Motor neuron (in vitro differentiated cells): ENCODE measurements around the gene TRIM16. TPM values are rescaled to one million over a fixed set of nuclear protein-coding genes. Genes with fewer than 3 reads are reported as not detected.
A peak's percentile ranks its signal among the peaks of the same experiment; 100 is the strongest.
"Not testable (repeated sequence)": the region's sequence is repeated elsewhere in the genome, so short reads cannot be mapped to it uniquely, and the experiment has no call there.

Experiments used
- ATAC-seq, 8 experiments: fragments of 200-7000 bp; cut with Tn5 transposase; replicated peaks in 6 of 8; 2 replicates each; pipeline ENCODE4 v1.8.0; 2021; ENCODE audit warnings: mild to moderate bottlenecking in 8 of 8, moderate library complexity in 8 of 8
- H3K27ac ChIP-seq, 2 donors: fragments of 250-450 bp; sonication (Bioruptor Pico); 2 replicates each; pipeline ENCODE4 v1.9.0; 2021; ENCODE audit warnings: antibody characterized with exemption in 2 of 2, mild to moderate bottlenecking in 2 of 2, moderate library complexity in 1 of 2
- H3K4me1 ChIP-seq, 2 donors: fragments of 250-450 bp; sonication (Bioruptor Pico); replicated peaks in 1 of 2; 2 replicates each; pipeline ENCODE4 v1.6.1; 2021; ENCODE audit warnings: antibody characterized with exemption in 2 of 2, mild to moderate bottlenecking in 2 of 2, moderate library complexity in 1 of 2
- H3K4me3 ChIP-seq, 5 donors: fragments of 250-450 bp; sonication (Bioruptor Pico); 2 replicates each; pipeline ENCODE4 v1.9.0; 2021; ENCODE audit warnings: antibody characterized with exemption in 5 of 5, mild to moderate bottlenecking in 5 of 5, moderate library complexity in 4 of 5
- WGBS, 10 experiments: fragments of 450-650 bp; shearing (Covaris generic); methylation state at CpG; one replicate each; pipeline ENCODE4 v1.0.0; 2022; 5-methylcytosine and 5-hydroxymethylcytosine counted together
- in situ Hi-C, 9 experiments: fragments of 400-800 bp; cut with MboI; loops; one replicate each; pipeline ENCODE4 v1.15.0; 2021; ENCODE audit warnings: low sequenced_read_pairs in 9 of 9, low pct_unique_long_range_greater_than_20kb in 2 of 9; ENCODE audit not compliant: unreplicated experiment in 9 of 9
- total RNA-seq, 8 experiments: library from RNA; unstranded; fragments of 300-600 nt; gene quantifications; 2 replicates each; pipeline versions ENCODE4 v1.2.3 to v1.2.4, GENCODE V29; 2022

Gene TRIM16
- total RNA-seq, 8 experiments from 2014 or later = 17.0 to 49.1 (median 34.9) TPM

GRCh38 chr17:15623661-15624209 lies 60.4 kb downstream of the TRIM16 start:
- in situ Hi-C loops, H3K4me3 ChIP-seq, H3K27ac ChIP-seq, H3K4me1 ChIP-seq: not testable (repeated sequence)
- ATAC-seq = peak in 3 of 8 experiments; percentile 63 to 89 (median 76)
- WGBS, 10 experiments = 33 to 100% (median 80%) methylated on average over 1 to 3 of the region's 3 CpGs; no CpG with 5 or more reads in 1 of the 10 experiments

- in situ Hi-C loops, H3K27ac ChIP-seq, ATAC-seq, H3K4me1 ChIP-seq, H3K4me3 ChIP-seq: not testable (repeated sequence)
- WGBS, 10 experiments = 80 to 100% (median 91%) methylated on average over 1 to 2 of the region's 4 CpGs; no CpG with 5 or more reads in 4 of the 10 experiments
Measured at GRCh38 chr17:15623255-15623654, 60.9 kb downstream of the TRIM16 start.

GRCh38 chr17:15622124-15622523 lies 62.0 kb downstream of the TRIM16 start:
- H3K4me1 ChIP-seq, H3K27ac ChIP-seq, in situ Hi-C loops, H3K4me3 ChIP-seq: not testable (repeated sequence)
- WGBS, 10 experiments = no CpG with 5 or more reads among the region's 8 CpGs
- ATAC-seq = peak in 1 of 8 experiments; percentile 31

- H3K27ac ChIP-seq, in situ Hi-C loops, H3K4me3 ChIP-seq, H3K4me1 ChIP-seq: not testable (repeated sequence)
- WGBS, 10 experiments = 100% methylated on average over 1 of the region's 12 CpGs; no CpG with 5 or more reads in 9 of the 10 experiments
- peak; percentile 55 to 98 (median 83) for ATAC-seq
Measured at GRCh38 chr17:15619331-15620058, 64.6 kb downstream of the TRIM16 start, which contains the start of gene FBXW10B. FBXW10B (minus strand) TSS chr17:15619704; CDS start chr17:15619512, 192 bp downstream.

GRCh38 chr17:15616828-15617227 lies 67.3 kb downstream of the TRIM16 start:
- H3K27ac ChIP-seq, H3K4me3 ChIP-seq, H3K4me1 ChIP-seq, in situ Hi-C loops: not testable (repeated sequence)
- 33% methylated on average over 3 of the region's 4 CpGs; no CpG with 5 or more reads in 9 of the 10 experiments for WGBS, 10 experiments
- peak in 2 of 8 experiments; percentile 12 to 18 for ATAC-seq

GRCh38 chr17:15615850-15616249 lies 68.3 kb downstream of the TRIM16 start:
- ATAC-seq = not testable (repeated sequence)

GRCh38 chr17:15613111-15613510 lies 71.0 kb downstream of the TRIM16 start:
- ATAC-seq = peak in 3 of 8 experiments; percentile 41 to 84 (median 54)

More at GRCh38 chr17:15615850-15616249, 68.3 kb downstream of the TRIM16 start:
- H3K4me3 ChIP-seq, H3K4me1 ChIP-seq, H3K27ac ChIP-seq, in situ Hi-C loops: not testable (repeated sequence)
- WGBS, 10 experiments = no CpG with 5 or more reads among the region's 6 CpGs

GRCh38 chr17:15592960-15593359 lies 91.2 kb downstream of the TRIM16 start:
- in situ Hi-C loops = not testable (repeated sequence)
- 93% methylated on average over 3 of the region's 8 CpGs; no CpG with 5 or more reads in 9 of the 10 experiments for WGBS, 10 experiments

More at GRCh38 chr17:15613111-15613510, 71.0 kb downstream of the TRIM16 start:
- 60% methylated on average over 1 of the region's 1 CpG; no CpG with 5 or more reads in 9 of the 10 experiments for WGBS, 10 experiments
- H3K27ac ChIP-seq, H3K4me1 ChIP-seq, in situ Hi-C loops, H3K4me3 ChIP-seq: not testable (repeated sequence)

GRCh38 chr17:15591986-15592385 lies 92.1 kb downstream of the TRIM16 start:
- in situ Hi-C loops, ATAC-seq, H3K27ac ChIP-seq, H3K4me3 ChIP-seq, H3K4me1 ChIP-seq: not testable (repeated sequence)
- WGBS, 10 experiments = 20 to 86% (median 80%) methylated on average over 2 to 4 of the region's 5 CpGs; no CpG with 5 or more reads in 4 of the 10 experiments

More at GRCh38 chr17:15592960-15593359, 91.2 kb downstream of the TRIM16 start:
- H3K4me1 ChIP-seq, H3K4me3 ChIP-seq, H3K27ac ChIP-seq, ATAC-seq: not testable (repeated sequence)

- H3K27ac ChIP-seq, in situ Hi-C loops, H3K4me3 ChIP-seq, H3K4me1 ChIP-seq, ATAC-seq: not testable (repeated sequence)
- WGBS, 10 experiments = no CpG with 5 or more reads among the region's 1 CpG
Measured at GRCh38 chr17:15590844-15591243, 93.3 kb downstream of the TRIM16 start.

GRCh38 chr17:15589544-15590536 lies 94.3 kb downstream of the TRIM16 start:
- H3K4me3 ChIP-seq, H3K4me1 ChIP-seq, H3K27ac ChIP-seq, in situ Hi-C loops, ATAC-seq: not testable (repeated sequence)
- WGBS, 10 experiments = 60 to 92% (median 80%) methylated on average over 1 to 7 of the region's 17 CpGs; no CpG with 5 or more reads in 7 of the 10 experiments

- WGBS, 10 experiments = 68 to 100% (median 93%) methylated on average over 2 to 7 of the region's 8 CpGs; no CpG with 5 or more reads in 3 of the 10 experiments
- H3K4me3 ChIP-seq, H3K4me1 ChIP-seq, H3K27ac ChIP-seq, ATAC-seq, in situ Hi-C loops: not testable (repeated sequence)
Measured at GRCh38 chr17:15588017-15588416, 96.1 kb downstream of the TRIM16 start.
